Loucy (cell line): ENCODE results near the gene TLR8.

Experiments used
- CTCF ChIP-seq: fragments of 200-600 bp; sonication (generic); conservative IDR thresholded peaks from 2 replicates; pipeline ENCODE4 v1.5.1; 2014; ENCODE audit warnings: mild to moderate bottlenecking, antibody characterized with exemption, low read length
- EZH2phosphoT487 ChIP-seq: fragments of 200-600 bp; IDR thresholded peaks from 2 replicates; pipeline ENCODE4 v1.6.1; 2018; ENCODE audit warnings: antibody characterized with exemption, mild to moderate bottlenecking, moderate library complexity, borderline replicate concordance

GRCh38 chrX:12948495-12948894 lies 42.1 kb downstream of the TLR8 start:
- TF ChIP-seq CTCF, result no peak
- no peak for TF ChIP-seq EZH2phosphoT487
